ENCODE results near the gene KAT7. TPM values are rescaled to one million over a fixed set of nuclear protein-coding genes. Genes with fewer than 3 reads are reported as not detected.

The KAT7 gene
- total RNA-seq, 1 donor from 2014 or later: 33.1 TPM

GRCh38 chr17:49875685-49876084 is 87.2 kb downstream of the KAT7 start:
- DNase-seq (ENCODE audit: low spot score): no peak
- peaks cover 34% of the 10 kb centered on the region for H3K27me3 Mint-ChIP-seq (ENCODE audit: low read depth)
- no peaks in the 10 kb centered on the region for H3K9me3 Mint-ChIP-seq (ENCODE audit: low read depth)
- no peak overlapping the region for H3K27ac Mint-ChIP-seq (ENCODE audit: unreplicated experiment)
- peaks cover 3% of the 10 kb centered on the region for H3K4me1 Mint-ChIP-seq (ENCODE audit: low read depth)
- TF ChIP-seq, protein P1, sequence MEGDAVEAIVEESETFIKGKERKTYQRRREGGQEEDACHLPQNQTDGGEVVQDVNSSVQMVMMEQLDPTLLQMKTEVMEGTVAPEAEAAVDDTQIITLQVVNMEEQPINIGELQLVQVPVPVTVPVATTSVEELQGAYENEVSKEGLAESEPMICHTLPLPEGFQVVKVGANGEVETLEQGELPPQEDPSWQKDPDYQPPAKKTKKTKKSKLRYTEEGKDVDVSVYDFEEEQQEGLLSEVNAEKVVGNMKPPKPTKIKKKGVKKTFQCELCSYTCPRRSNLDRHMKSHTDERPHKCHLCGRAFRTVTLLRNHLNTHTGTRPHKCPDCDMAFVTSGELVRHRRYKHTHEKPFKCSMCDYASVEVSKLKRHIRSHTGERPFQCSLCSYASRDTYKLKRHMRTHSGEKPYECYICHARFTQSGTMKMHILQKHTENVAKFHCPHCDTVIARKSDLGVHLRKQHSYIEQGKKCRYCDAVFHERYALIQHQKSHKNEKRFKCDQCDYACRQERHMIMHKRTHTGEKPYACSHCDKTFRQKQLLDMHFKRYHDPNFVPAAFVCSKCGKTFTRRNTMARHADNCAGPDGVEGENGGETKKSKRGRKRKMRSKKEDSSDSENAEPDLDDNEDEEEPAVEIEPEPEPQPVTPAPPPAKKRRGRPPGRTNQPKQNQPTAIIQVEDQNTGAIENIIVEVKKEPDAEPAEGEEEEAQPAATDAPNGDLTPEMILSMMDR (IDR thresholded peaks at IDR 0.05): no peak
- no peak overlapping the region for H3K4me3 Mint-ChIP-seq (ENCODE audit: unreplicated experiment)
- H3K36me3 Mint-ChIP-seq (ENCODE audit: low read depth): no peaks in the 10 kb centered on the region

- H3K36me3 Mint-ChIP-seq (ENCODE audit: low read depth): no peaks in the 10 kb centered on the region
- H3K4me3 Mint-ChIP-seq (ENCODE audit: unreplicated experiment): no peak overlapping the region
- TF ChIP-seq, protein P1 (IDR thresholded peaks at IDR 0.05): no peak
- H3K27me3 Mint-ChIP-seq (ENCODE audit: low read depth): peaks cover 58% of the 10 kb centered on the region
- DNase-seq (ENCODE audit: low spot score): no peak
- H3K9me3 Mint-ChIP-seq (ENCODE audit: low read depth): no peaks in the 10 kb centered on the region
- peaks cover 3% of the 10 kb centered on the region for H3K4me1 Mint-ChIP-seq (ENCODE audit: low read depth)
- no peak overlapping the region for H3K27ac Mint-ChIP-seq (ENCODE audit: unreplicated experiment)
Observed at GRCh38 chr17:49878931-49879904, 90.7 kb downstream of the KAT7 start.

DNA sequence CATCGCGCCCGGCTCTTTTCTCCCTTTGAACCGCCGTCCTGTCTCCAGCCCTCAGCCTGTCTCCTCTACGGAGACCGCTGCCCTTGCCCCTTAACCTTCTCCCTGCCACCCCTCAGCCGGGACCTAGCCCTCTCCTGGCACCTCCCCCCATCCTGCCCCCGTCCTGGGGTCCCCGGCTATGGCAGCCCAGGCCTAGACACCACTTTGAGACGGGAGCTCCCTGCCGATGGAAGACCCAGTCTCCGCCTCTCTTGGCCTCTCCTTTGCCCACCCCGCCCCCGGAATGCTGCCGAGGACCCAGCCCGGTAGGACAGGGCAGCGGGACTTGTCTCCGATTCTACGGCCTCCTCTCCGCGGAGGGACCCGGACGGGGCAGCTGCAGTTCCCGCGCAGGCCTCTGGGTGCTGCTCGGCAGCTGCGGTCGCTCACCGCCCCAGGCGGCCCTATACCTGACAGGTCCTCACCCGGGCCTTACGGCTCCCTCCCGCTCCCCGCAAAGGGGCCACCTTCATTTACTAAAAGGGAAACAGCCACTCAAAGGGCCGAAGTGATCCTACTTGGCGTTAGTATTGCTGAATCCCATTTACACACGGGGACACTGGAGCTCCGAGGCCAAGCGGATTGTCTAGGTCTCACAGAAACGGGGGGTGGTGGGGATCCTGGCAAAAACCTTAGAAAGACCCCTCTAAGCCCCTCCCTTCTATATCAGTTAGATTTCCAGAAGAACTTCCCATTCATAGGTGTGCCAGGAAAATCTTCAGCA is 92.0 kb downstream of the KAT7 start:
- Mint-ChIP-seq H3K4me3 (ENCODE audit: unreplicated experiment) (peak overlapping the region; percentile 53), H3K9me3 (ENCODE audit: low read depth) (no peaks in the 10 kb centered on the region), H3K27ac (ENCODE audit: unreplicated experiment) (no peak overlapping the region), H3K36me3 (ENCODE audit: low read depth) (no peaks in the 10 kb centered on the region), H3K4me1 (ENCODE audit: low read depth) (peaks cover 3% of the 10 kb centered on the region), H3K27me3 (ENCODE audit: low read depth) (peaks cover 56% of the 10 kb centered on the region)
- TF ChIP-seq, protein P1 (IDR thresholded peaks at IDR 0.05): peak; percentile 94
- DNase-seq (ENCODE audit: low spot score): no peak

DNA sequence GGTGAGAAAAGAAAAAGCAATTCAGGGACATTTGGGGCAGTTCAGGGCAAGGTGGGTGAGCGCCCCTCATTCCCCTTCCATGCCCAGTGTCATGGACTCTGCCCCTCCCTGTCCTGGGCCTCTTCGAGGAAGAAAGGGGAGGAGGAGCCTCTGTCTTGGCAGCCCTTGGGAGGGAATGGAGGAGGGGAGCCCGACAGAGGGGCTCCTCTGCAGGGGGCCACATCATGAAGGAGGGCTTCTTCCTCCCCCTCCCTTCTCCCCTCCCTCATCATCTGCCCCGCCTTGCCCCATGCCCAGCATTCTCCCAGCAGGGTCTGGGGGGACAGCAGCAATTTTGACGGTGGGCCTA is 92.5 kb downstream of the KAT7 start:
- H3K4me1 Mint-ChIP-seq (ENCODE audit: low read depth): peaks cover 3% of the 10 kb centered on the region
- peaks cover 55% of the 10 kb centered on the region for H3K27me3 Mint-ChIP-seq (ENCODE audit: low read depth)
- no peaks in the 10 kb centered on the region for H3K9me3 Mint-ChIP-seq (ENCODE audit: low read depth)
- H3K27ac Mint-ChIP-seq (ENCODE audit: unreplicated experiment): no peak overlapping the region
- no peak overlapping the region for H3K4me3 Mint-ChIP-seq (ENCODE audit: unreplicated experiment)
- TF ChIP-seq, protein P1 (IDR thresholded peaks at IDR 0.05): no peak
- no peak for DNase-seq (ENCODE audit: low spot score)
- no peaks in the 10 kb centered on the region for H3K36me3 Mint-ChIP-seq (ENCODE audit: low read depth)

- Mint-ChIP-seq H3K9me3 (ENCODE audit: low read depth) (no peaks in the 10 kb centered on the region), H3K4me3 (ENCODE audit: unreplicated experiment) (no peak overlapping the region), H3K27me3 (ENCODE audit: low read depth) (peaks cover 59% of the 10 kb centered on the region), H3K4me1 (ENCODE audit: low read depth) (peaks cover 7% of the 10 kb centered on the region), H3K36me3 (ENCODE audit: low read depth) (no peaks in the 10 kb centered on the region), H3K27ac (ENCODE audit: unreplicated experiment) (no peak overlapping the region)
- TF ChIP-seq, protein P1 (IDR thresholded peaks at IDR 0.05): no peak
- no peak for DNase-seq (ENCODE audit: low spot score)
Observed at GRCh38 chr17:49882434-49882833, 94.0 kb downstream of the KAT7 start.
